Measurements from ENCODE around the gene CACNA1B. TPM values are rescaled to one million over a fixed set of nuclear protein-coding genes. Genes with fewer than 3 reads are reported as not detected.
"Not testable (repeated sequence)": the region's sequence is repeated elsewhere in the genome, so short reads cannot be mapped to it uniquely, and the experiment has no call there.

Gene CACNA1B
- total RNA-seq, 1 donor: under 0.01 TPM

- H3K4me2 ChIP-seq (ENCODE audit: insufficient read depth, low read length); H3K27ac ChIP-seq (ENCODE audit: low read depth, low read length); H3K79me2 ChIP-seq (ENCODE audit: insufficient read depth, low read length); H3K27me3 ChIP-seq (ENCODE audit: insufficient read depth, low read length); H4K20me1 ChIP-seq (ENCODE audit: insufficient read depth, low read length); H3K36me3 ChIP-seq (ENCODE audit: insufficient read depth, low read length); H2AFZ ChIP-seq (ENCODE audit: low read length); DNase-seq (ENCODE audit: insufficient read length, low spot score, missing footprints); H3K4me3 ChIP-seq (ENCODE audit: insufficient read depth, low read length); H3K9me3 ChIP-seq (ENCODE audit: low read depth, low read length); H3K4me1 ChIP-seq (ENCODE audit: insufficient read depth, low read length): not testable (repeated sequence)
Observed at GRCh38 chr9:138126858-138127584, 249.4 kb downstream of the CACNA1B start.

DNA sequence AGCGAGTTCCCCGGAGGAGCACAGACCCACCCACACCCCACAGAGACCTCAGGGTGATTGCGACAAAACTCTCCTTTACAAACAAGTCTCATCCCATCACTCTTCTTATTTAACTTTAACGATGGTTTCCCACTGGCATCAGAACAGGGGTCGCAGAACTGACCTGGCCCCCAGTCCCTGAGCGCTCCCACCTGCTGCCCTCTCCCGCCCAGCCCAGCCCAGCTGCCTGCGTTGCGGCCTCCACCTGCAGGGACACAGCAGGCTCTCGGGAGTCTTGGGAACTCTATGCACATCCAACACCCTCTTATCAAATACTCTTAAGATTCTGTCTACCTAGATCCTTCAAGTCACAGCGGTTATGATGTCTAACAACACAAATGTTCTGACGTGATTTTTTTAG is 250.4 kb downstream of the CACNA1B start:
- H2AFZ ChIP-seq (ENCODE audit: low read length): not testable (repeated sequence)

GRCh38 chr9:138129318-138129717 is 251.7 kb downstream of the CACNA1B start:
- not testable (repeated sequence) for H3K79me2 ChIP-seq (ENCODE audit: insufficient read depth, low read length); H3K27ac ChIP-seq (ENCODE audit: low read depth, low read length); H3K9me3 ChIP-seq (ENCODE audit: low read depth, low read length); H3K4me2 ChIP-seq (ENCODE audit: insufficient read depth, low read length); H3K36me3 ChIP-seq (ENCODE audit: insufficient read depth, low read length); H4K20me1 ChIP-seq (ENCODE audit: insufficient read depth, low read length); H3K4me3 ChIP-seq (ENCODE audit: insufficient read depth, low read length); H3K27me3 ChIP-seq (ENCODE audit: insufficient read depth, low read length); H2AFZ ChIP-seq (ENCODE audit: low read length); H3K4me1 ChIP-seq (ENCODE audit: insufficient read depth, low read length)
- DNase-seq (ENCODE audit: insufficient read length, low spot score, missing footprints): peak; percentile 65

More for the DNA sequence above, 250.4 kb downstream of the CACNA1B start:
- not testable (repeated sequence) for H3K4me1 ChIP-seq (ENCODE audit: insufficient read depth, low read length); H3K4me3 ChIP-seq (ENCODE audit: insufficient read depth, low read length); H3K79me2 ChIP-seq (ENCODE audit: insufficient read depth, low read length); H4K20me1 ChIP-seq (ENCODE audit: insufficient read depth, low read length); H3K4me2 ChIP-seq (ENCODE audit: insufficient read depth, low read length); H3K36me3 ChIP-seq (ENCODE audit: insufficient read depth, low read length); H3K27me3 ChIP-seq (ENCODE audit: insufficient read depth, low read length); DNase-seq (ENCODE audit: insufficient read length, low spot score, missing footprints); H3K9me3 ChIP-seq (ENCODE audit: low read depth, low read length); H3K27ac ChIP-seq (ENCODE audit: low read depth, low read length)

DNA sequence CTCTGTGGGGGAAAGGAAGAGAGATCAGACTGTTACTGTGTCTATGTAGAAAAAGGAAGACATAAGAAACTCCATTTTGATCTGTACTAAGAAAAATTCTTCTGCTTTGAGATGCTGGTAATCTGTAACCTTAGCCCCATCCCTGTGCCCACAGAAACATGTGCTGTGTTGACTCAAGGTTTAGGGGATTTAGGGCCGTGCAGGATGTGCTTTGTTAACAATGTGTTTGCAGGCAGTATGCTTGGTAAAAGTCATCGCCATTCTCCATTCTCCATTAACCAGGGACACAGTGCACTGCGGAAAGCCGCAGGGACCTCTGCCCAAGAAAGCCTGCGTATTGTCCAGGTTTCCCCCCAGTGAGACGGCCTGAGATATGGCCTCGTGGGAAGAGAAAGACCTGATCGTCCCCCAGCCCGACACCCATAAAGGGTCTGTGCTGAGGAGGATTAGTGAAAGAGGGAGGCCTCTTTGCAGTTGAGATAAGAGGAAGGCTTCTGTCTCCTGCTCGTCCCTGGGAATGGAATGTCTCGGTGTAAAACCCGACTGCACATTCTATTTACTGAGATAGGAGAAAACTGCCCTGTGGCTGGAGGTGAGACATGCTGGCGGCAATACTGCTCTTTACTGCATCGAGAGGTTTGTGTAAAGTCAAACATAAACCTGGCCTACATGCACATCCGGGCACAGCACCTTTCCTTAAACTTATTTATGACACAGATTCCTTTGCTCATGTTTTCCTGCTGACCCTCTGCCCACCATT is 255.5 kb downstream of the CACNA1B start:
- H3K4me1 ChIP-seq (ENCODE audit: insufficient read depth, low read length); H3K79me2 ChIP-seq (ENCODE audit: insufficient read depth, low read length); H3K4me3 ChIP-seq (ENCODE audit: insufficient read depth, low read length); H3K9me3 ChIP-seq (ENCODE audit: low read depth, low read length); H2AFZ ChIP-seq (ENCODE audit: low read length); H3K4me2 ChIP-seq (ENCODE audit: insufficient read depth, low read length); H3K36me3 ChIP-seq (ENCODE audit: insufficient read depth, low read length); H3K27ac ChIP-seq (ENCODE audit: low read depth, low read length); H3K27me3 ChIP-seq (ENCODE audit: insufficient read depth, low read length); H4K20me1 ChIP-seq (ENCODE audit: insufficient read depth, low read length); DNase-seq (ENCODE audit: insufficient read length, low spot score, missing footprints): not testable (repeated sequence)

DNA sequence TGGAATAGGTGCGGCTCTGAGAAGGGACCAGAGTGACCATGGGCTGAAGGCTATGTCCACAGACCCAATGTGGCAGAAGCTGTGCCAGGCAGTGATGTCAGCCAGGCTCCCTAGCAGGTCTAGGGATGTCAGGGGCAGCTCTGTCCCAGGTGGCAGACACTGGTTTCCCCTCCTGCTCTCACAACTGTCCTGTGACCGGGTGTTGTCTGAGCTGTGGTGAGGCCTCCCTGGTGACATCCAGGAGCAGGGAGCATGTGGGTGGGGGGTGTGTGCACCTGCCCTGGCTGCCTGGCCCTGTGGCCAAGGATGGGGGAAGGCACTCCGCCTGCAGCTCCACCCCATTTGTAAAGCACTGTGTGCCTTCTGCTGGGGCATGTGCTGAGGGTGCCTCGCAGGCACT is 257.0 kb downstream of the CACNA1B start:
- H3K9me3 ChIP-seq (ENCODE audit: low read depth, low read length); H3K4me3 ChIP-seq (ENCODE audit: insufficient read depth, low read length); H3K27ac ChIP-seq (ENCODE audit: low read depth, low read length); H4K20me1 ChIP-seq (ENCODE audit: insufficient read depth, low read length); H3K36me3 ChIP-seq (ENCODE audit: insufficient read depth, low read length); H3K27me3 ChIP-seq (ENCODE audit: insufficient read depth, low read length); H3K79me2 ChIP-seq (ENCODE audit: insufficient read depth, low read length); H2AFZ ChIP-seq (ENCODE audit: low read length); H3K4me2 ChIP-seq (ENCODE audit: insufficient read depth, low read length); H3K4me1 ChIP-seq (ENCODE audit: insufficient read depth, low read length); DNase-seq (ENCODE audit: insufficient read length, low spot score, missing footprints): not testable (repeated sequence)

- not testable (repeated sequence) for H3K79me2 ChIP-seq (ENCODE audit: insufficient read depth, low read length); H3K27ac ChIP-seq (ENCODE audit: low read depth, low read length); H3K27me3 ChIP-seq (ENCODE audit: insufficient read depth, low read length); H3K36me3 ChIP-seq (ENCODE audit: insufficient read depth, low read length); H3K9me3 ChIP-seq (ENCODE audit: low read depth, low read length); H4K20me1 ChIP-seq (ENCODE audit: insufficient read depth, low read length); H2AFZ ChIP-seq (ENCODE audit: low read length); H3K4me2 ChIP-seq (ENCODE audit: insufficient read depth, low read length); H3K4me1 ChIP-seq (ENCODE audit: insufficient read depth, low read length); H3K4me3 ChIP-seq (ENCODE audit: insufficient read depth, low read length)
- DNase-seq (ENCODE audit: insufficient read length, low spot score, missing footprints): peak; percentile 13
Observed at GRCh38 chr9:138139096-138139495, 261.5 kb downstream of the CACNA1B start.

DNA sequence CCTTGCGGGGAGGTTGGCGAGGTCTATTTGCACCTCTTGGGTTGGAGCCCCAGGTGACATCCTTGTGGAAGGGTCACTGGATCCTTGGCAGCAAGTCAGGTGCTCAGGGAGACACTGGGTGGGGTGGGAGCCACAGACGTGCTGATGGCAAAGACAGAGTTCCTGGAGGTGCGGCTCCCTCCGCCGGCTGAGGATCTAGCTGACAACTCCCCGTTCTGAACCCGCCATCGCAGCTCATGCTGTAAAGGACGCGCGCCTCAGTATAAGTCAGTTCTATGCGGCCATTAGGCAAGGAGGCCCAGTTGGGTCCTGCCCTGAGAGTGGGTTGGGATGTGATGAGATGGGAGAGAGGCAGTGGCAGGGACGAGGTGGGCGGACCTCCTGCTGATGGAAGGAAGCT is 263.4 kb downstream of the CACNA1B start:
- not testable (repeated sequence) for H3K79me2 ChIP-seq (ENCODE audit: insufficient read depth, low read length); H3K9me3 ChIP-seq (ENCODE audit: low read depth, low read length); H3K36me3 ChIP-seq (ENCODE audit: insufficient read depth, low read length); H3K4me3 ChIP-seq (ENCODE audit: insufficient read depth, low read length); H3K27ac ChIP-seq (ENCODE audit: low read depth, low read length); H3K4me2 ChIP-seq (ENCODE audit: insufficient read depth, low read length); H4K20me1 ChIP-seq (ENCODE audit: insufficient read depth, low read length); H3K27me3 ChIP-seq (ENCODE audit: insufficient read depth, low read length); H3K4me1 ChIP-seq (ENCODE audit: insufficient read depth, low read length); H2AFZ ChIP-seq (ENCODE audit: low read length)
- DNase-seq (ENCODE audit: insufficient read length, low spot score, missing footprints): peak; percentile 42

- H3K4me3 ChIP-seq (ENCODE audit: insufficient read depth, low read length); H3K79me2 ChIP-seq (ENCODE audit: insufficient read depth, low read length); H3K27ac ChIP-seq (ENCODE audit: low read depth, low read length); DNase-seq (ENCODE audit: insufficient read length, low spot score, missing footprints); H3K36me3 ChIP-seq (ENCODE audit: insufficient read depth, low read length); H3K9me3 ChIP-seq (ENCODE audit: low read depth, low read length); H4K20me1 ChIP-seq (ENCODE audit: insufficient read depth, low read length); H2AFZ ChIP-seq (ENCODE audit: low read length); H3K27me3 ChIP-seq (ENCODE audit: insufficient read depth, low read length); H3K4me1 ChIP-seq (ENCODE audit: insufficient read depth, low read length); H3K4me2 ChIP-seq (ENCODE audit: insufficient read depth, low read length): not testable (repeated sequence)
Observed at GRCh38 chr9:138142528-138143244, 265.1 kb downstream of the CACNA1B start.
